H9 (cell line): ENCODE measurements around the gene CHST15. TPM values are rescaled to one million over a fixed set of nuclear protein-coding genes. Genes with fewer than 3 reads are reported as not detected.

Experiments used
- DNase-seq: peaks from one replicate; pipeline ENCODE4 v3.0.0-alpha.2; 2017
- H2AFZ ChIP-seq: one replicate; pipeline ENCODE4 v1.6.1; 2013; ENCODE audit warnings: mild to moderate bottlenecking, low read length, control low read depth, moderate library complexity
- H2AK5ac ChIP-seq: 2 replicates; pipeline ENCODE4 v1.6.1; 2013; ENCODE audit warnings: low read length, control low read depth, mixed read lengths; ENCODE audit not compliant: insufficient read length
- H2BK120ac ChIP-seq: one replicate; pipeline ENCODE4 v1.6.1; 2013; ENCODE audit warnings: low read depth, mild to moderate bottlenecking, low read length, control low read depth, inconsistent platforms; ENCODE audit not compliant: poor library complexity, severe bottlenecking
- H2BK12ac ChIP-seq: 2 replicates; pipeline ENCODE4 v1.6.1; 2013; ENCODE audit warnings: low read length, control low read depth, mixed read lengths, low read depth; ENCODE audit not compliant: insufficient read length
- H2BK15ac ChIP-seq: 2 replicates; pipeline ENCODE4 v1.6.1; 2013; ENCODE audit warnings: low read depth, low read length, control low read depth
- H2BK20ac ChIP-seq: one replicate; pipeline ENCODE4 v1.6.1; 2013; ENCODE audit warnings: low read depth, mild to moderate bottlenecking, low read length, control low read depth, inconsistent platforms; ENCODE audit not compliant: poor library complexity, severe bottlenecking
- H2BK5ac ChIP-seq: 2 replicates; pipeline ENCODE4 v1.6.1; 2013; ENCODE audit warnings: low read length, control low read depth, mixed read lengths; ENCODE audit not compliant: insufficient read length
- H3K14ac ChIP-seq: 2 replicates; pipeline ENCODE4 v1.6.1; 2013; ENCODE audit warnings: low read length, control low read depth; ENCODE audit not compliant: insufficient read depth
- H3K18ac ChIP-seq: 2 replicates; pipeline ENCODE4 v1.6.1; 2013; ENCODE audit warnings: low read depth, mild to moderate bottlenecking, mixed read lengths, low read length, control low read depth; ENCODE audit not compliant: insufficient read length
- H3K23ac ChIP-seq: 2 replicates; pipeline ENCODE4 v1.6.1; 2013; ENCODE audit warnings: low read length, control low read depth, mixed read lengths, low read depth; ENCODE audit not compliant: insufficient read length
- H3K23me2 ChIP-seq: 2 replicates; pipeline ENCODE4 v1.6.1; 2013; ENCODE audit warnings: low read depth, mild to moderate bottlenecking, mixed read lengths, low read length, control low read depth; ENCODE audit not compliant: insufficient read length, poor library complexity, severe bottlenecking
- H3K27ac ChIP-seq: 2 replicates; pipeline ENCODE4 v1.5.1; 2013; ENCODE audit warnings: low read length, control low read depth, mixed read lengths, low read depth; ENCODE audit not compliant: insufficient read length
- H3K27me3 ChIP-seq: 2 replicates; pipeline ENCODE4 v1.6.1; 2013; ENCODE audit warnings: low read length, control low read depth, inconsistent platforms; ENCODE audit not compliant: insufficient read depth
- H3K4ac ChIP-seq: 2 replicates; pipeline ENCODE4 v1.6.1; 2013; ENCODE audit warnings: low read depth, mild to moderate bottlenecking, control low read depth, inconsistent platforms, low read length, moderate library complexity
- H3K4me1 ChIP-seq: 2 replicates; pipeline ENCODE4 v1.6.1; 2013; ENCODE audit warnings: low read length, control low read depth, inconsistent platforms; ENCODE audit not compliant: insufficient read depth
- H3K4me2 ChIP-seq: 2 replicates; pipeline ENCODE4 v1.6.1; 2013; ENCODE audit warnings: low read length, control low read depth, mixed read lengths; ENCODE audit not compliant: insufficient read length, insufficient read depth
- H3K56ac ChIP-seq: 2 replicates; pipeline ENCODE4 v1.6.1; 2013; ENCODE audit warnings: low read depth, mild to moderate bottlenecking, mixed read lengths, low read length, control low read depth; ENCODE audit not compliant: insufficient read length
- H3K79me1 ChIP-seq: 2 replicates; pipeline ENCODE4 v1.6.1; 2013; ENCODE audit warnings: low read depth, mild to moderate bottlenecking, moderate library complexity, low read length, control low read depth, inconsistent platforms; ENCODE audit not compliant: insufficient read depth, poor library complexity, severe bottlenecking
- H3K79me2 ChIP-seq: 2 replicates; pipeline ENCODE4 v1.6.1; 2013; ENCODE audit warnings: low read length, control low read depth, inconsistent platforms; ENCODE audit not compliant: insufficient read depth
- H3K9ac ChIP-seq: 2 replicates; pipeline ENCODE4 v1.6.1; 2013; ENCODE audit warnings: low read length, control low read depth, mixed read lengths; ENCODE audit not compliant: insufficient read length; ENCODE audit errors: extremely low read depth
- H3K9me3 ChIP-seq: one replicate; pipeline ENCODE4 v1.6.1; 2013; ENCODE audit warnings: low read depth, low read length, inconsistent platforms; ENCODE audit not compliant: control insufficient read depth
- H3T11ph ChIP-seq: one replicate; pipeline ENCODE4 v1.6.1; 2013; ENCODE audit warnings: mild to moderate bottlenecking, low read length, control low read depth, inconsistent platforms
- H4K20me1 ChIP-seq: one replicate; pipeline ENCODE4 v1.6.1; 2013; ENCODE audit not compliant: control insufficient read depth, insufficient read length, insufficient read depth
- H4K5ac ChIP-seq: 2 replicates; pipeline ENCODE4 v1.6.1; 2013; ENCODE audit warnings: low read depth, mild to moderate bottlenecking, mixed read lengths, low read length, control low read depth; ENCODE audit not compliant: insufficient read length
- H4K8ac ChIP-seq: replicated peaks from 2 replicates; pipeline ENCODE4 v1.6.1; 2013; ENCODE audit warnings: low read length, control low read depth, mixed read lengths, low read depth; ENCODE audit not compliant: insufficient read length
- H4K91ac ChIP-seq: 2 replicates; pipeline ENCODE4 v1.6.1; 2013; ENCODE audit warnings: low read depth, mild to moderate bottlenecking, moderate library complexity, mixed read lengths, low read length, control low read depth; ENCODE audit not compliant: insufficient read length
- H3K27ac Mint-ChIP-seq, 3 experiments: 2 replicates in 2 of 3; 3 replicates in 1 of 3; pipeline ENCODE4 v1.8.0; 2020 to 2021; ENCODE audit warnings: mixed read lengths in 3 of 3, mild to moderate bottlenecking in 1 of 3, moderate library complexity in 1 of 3
- H3K27me3 Mint-ChIP-seq: 2 replicates; pipeline ENCODE4 v1.8.0; 2021; ENCODE audit warnings: low read depth, mild to moderate bottlenecking, moderate library complexity, mixed read lengths
- H3K36me3 Mint-ChIP-seq, 3 experiments: 2 replicates in 2 of 3; 3 replicates in 1 of 3; pipeline ENCODE4 v1.8.0; 2020 to 2021; ENCODE audit warnings: low read depth in 3 of 3, mixed read lengths in 3 of 3; ENCODE audit not compliant: insufficient read depth in 1 of 3
- H3K4me1 Mint-ChIP-seq, 2 experiments: 2 replicates each; pipeline ENCODE4 v1.8.0; 2020; ENCODE audit warnings: mixed read lengths in 2 of 2
- H3K4me3 Mint-ChIP-seq, 2 experiments: 2 replicates in 1 of 2; 3 replicates in 1 of 2; pipeline ENCODE4 v1.8.0; 2020 to 2021; ENCODE audit warnings: mild to moderate bottlenecking in 2 of 2, mixed read lengths in 2 of 2, moderate library complexity in 1 of 2
- H3K9me3 Mint-ChIP-seq, 2 experiments: 2 replicates in 1 of 2; 3 replicates in 1 of 2; pipeline ENCODE4 v1.8.0; 2020; ENCODE audit warnings: mild to moderate bottlenecking in 2 of 2, mixed read lengths in 2 of 2, moderate library complexity in 1 of 2
- WGBS: extraction: QIAGEN DNeasy Blood & Tissue Kit; methylation state at CpG from one replicate; pipeline ENCODE4 v1.1.7; 2013; ENCODE audit warnings: missing lambda C conversion rate, low lambda C conversion rate, mixed read lengths; ENCODE audit not compliant: insufficient read length; ENCODE audit errors: extremely low coverage; 5-methylcytosine and 5-hydroxymethylcytosine counted together
- total RNA-seq: library from RNA; stranded (reverse); gene quantifications from 2 replicates; pipeline ENCODE4 v1.2.1, GENCODE V29; 2021
- TF ChIP-seq, protein P1 (sequence below): fragments of 200-600 bp; sonication (generic); conservative IDR thresholded peaks from 3 replicates; pipeline ENCODE4 v1.8.0; 2021; ENCODE audit warnings: antibody characterized with exemption, mild to moderate bottlenecking

The CHST15 gene
- total RNA-seq, 1 experiment from 2014 or later, result 8.7 TPM

DNA sequence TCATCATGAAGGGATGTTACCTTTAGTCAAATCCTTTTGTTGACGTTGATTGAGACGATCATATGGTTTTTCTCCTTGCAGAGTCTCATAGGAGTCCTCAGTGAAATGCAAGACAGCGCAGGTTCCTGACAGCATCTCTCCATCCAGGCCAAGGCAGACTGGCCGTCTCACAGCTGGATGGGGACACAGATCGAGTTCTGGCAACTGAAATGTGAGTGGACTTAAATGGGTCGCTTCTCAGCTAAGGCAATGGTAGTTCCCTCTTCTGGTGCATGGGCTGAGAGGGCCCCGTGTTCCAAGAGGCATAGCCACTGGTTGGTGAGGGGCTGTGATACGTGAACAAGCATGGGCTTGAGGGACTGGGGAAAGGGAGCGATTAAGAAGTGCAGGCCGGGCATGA, 102.5 kb downstream of the CHST15 start:
- H3K79me1 ChIP-seq, result no peaks in the 10 kb centered on the region
- TF ChIP-seq, protein P1, sequence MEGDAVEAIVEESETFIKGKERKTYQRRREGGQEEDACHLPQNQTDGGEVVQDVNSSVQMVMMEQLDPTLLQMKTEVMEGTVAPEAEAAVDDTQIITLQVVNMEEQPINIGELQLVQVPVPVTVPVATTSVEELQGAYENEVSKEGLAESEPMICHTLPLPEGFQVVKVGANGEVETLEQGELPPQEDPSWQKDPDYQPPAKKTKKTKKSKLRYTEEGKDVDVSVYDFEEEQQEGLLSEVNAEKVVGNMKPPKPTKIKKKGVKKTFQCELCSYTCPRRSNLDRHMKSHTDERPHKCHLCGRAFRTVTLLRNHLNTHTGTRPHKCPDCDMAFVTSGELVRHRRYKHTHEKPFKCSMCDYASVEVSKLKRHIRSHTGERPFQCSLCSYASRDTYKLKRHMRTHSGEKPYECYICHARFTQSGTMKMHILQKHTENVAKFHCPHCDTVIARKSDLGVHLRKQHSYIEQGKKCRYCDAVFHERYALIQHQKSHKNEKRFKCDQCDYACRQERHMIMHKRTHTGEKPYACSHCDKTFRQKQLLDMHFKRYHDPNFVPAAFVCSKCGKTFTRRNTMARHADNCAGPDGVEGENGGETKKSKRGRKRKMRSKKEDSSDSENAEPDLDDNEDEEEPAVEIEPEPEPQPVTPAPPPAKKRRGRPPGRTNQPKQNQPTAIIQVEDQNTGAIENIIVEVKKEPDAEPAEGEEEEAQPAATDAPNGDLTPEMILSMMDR, result no peak
- H3K27ac ChIP-seq, result no peak overlapping the region
- H2BK12ac ChIP-seq, result no peak overlapping the region
- H4K20me1 ChIP-seq, result no peaks in the 10 kb centered on the region
- no peak overlapping the region for H2BK5ac ChIP-seq
- H3K18ac ChIP-seq, result no peak overlapping the region
- H3K23me2 ChIP-seq, result peaks cover 6% of the 10 kb centered on the region
- H3K4ac ChIP-seq, result no peak overlapping the region
- Mint-ChIP-seq H3K27me3 (peaks cover 74% of the 10 kb centered on the region), H3K36me3 (0 out of 7 replicates have a peak, but pooled peaks cover 0 to 2% (median 0%) of the 10 kb centered on the region in 3 experiments), H3K4me3 (peak overlapping the region; percentile 48 to 68), H3K4me1 (peaks cover 6 to 18% of the 10 kb centered on the region in 2 experiments), H3K27ac (no peak overlapping the region), H3K9me3 (peaks cover under 1 to 3% of the 10 kb centered on the region in 2 experiments; a peak in 2 of 5 replicates)
- H2BK20ac ChIP-seq, result no peak overlapping the region
- DNase-seq, result no peak
- no peak overlapping the region for H4K5ac ChIP-seq
- no peak overlapping the region for H3K4me2 ChIP-seq
- no peak overlapping the region for H4K91ac ChIP-seq
- H2AFZ ChIP-seq, result no peak overlapping the region
- H2BK120ac ChIP-seq, result no peak overlapping the region
- no CpG with 5 or more reads among the region's 10 CpGs for WGBS
- no peak overlapping the region for H2AK5ac ChIP-seq
- no peak overlapping the region for H3K56ac ChIP-seq
- H3K27me3 ChIP-seq, result no peaks in the 10 kb centered on the region; the same call in 1 of the 2 replicates
- no peak overlapping the region for H4K8ac ChIP-seq
- no peaks in the 10 kb centered on the region for H3K79me2 ChIP-seq
- H3K4me1 ChIP-seq, result no peaks in the 10 kb centered on the region
- no peak overlapping the region for H2BK15ac ChIP-seq
- no peak overlapping the region for H3K9ac ChIP-seq
- H3K23ac ChIP-seq, result no peak overlapping the region
- no peaks in the 10 kb centered on the region for H3K9me3 ChIP-seq
- no peak overlapping the region for H3K14ac ChIP-seq
- H3T11ph ChIP-seq, result no peak overlapping the region
